Loucy (cell line): ENCODE results near the gene RAPGEF5.

ENCODE experiments used
- EZH2phosphoT487 ChIP-seq: fragments of 200-600 bp; IDR thresholded peaks from 2 replicates; pipeline ENCODE4 v1.6.1; 2018; ENCODE audit warnings: antibody characterized with exemption, mild to moderate bottlenecking, moderate library complexity, borderline replicate concordance
- TF ChIP-seq, protein P1 (sequence below): fragments of 200-600 bp; sonication (generic); conservative IDR thresholded peaks from 2 replicates; pipeline ENCODE4 v1.5.1; 2014; ENCODE audit warnings: mild to moderate bottlenecking, antibody characterized with exemption, low read length

GRCh38 chr7:22287412-22287811, 69.5 kb downstream of the RAPGEF5 start:
- TF ChIP-seq, protein P1, sequence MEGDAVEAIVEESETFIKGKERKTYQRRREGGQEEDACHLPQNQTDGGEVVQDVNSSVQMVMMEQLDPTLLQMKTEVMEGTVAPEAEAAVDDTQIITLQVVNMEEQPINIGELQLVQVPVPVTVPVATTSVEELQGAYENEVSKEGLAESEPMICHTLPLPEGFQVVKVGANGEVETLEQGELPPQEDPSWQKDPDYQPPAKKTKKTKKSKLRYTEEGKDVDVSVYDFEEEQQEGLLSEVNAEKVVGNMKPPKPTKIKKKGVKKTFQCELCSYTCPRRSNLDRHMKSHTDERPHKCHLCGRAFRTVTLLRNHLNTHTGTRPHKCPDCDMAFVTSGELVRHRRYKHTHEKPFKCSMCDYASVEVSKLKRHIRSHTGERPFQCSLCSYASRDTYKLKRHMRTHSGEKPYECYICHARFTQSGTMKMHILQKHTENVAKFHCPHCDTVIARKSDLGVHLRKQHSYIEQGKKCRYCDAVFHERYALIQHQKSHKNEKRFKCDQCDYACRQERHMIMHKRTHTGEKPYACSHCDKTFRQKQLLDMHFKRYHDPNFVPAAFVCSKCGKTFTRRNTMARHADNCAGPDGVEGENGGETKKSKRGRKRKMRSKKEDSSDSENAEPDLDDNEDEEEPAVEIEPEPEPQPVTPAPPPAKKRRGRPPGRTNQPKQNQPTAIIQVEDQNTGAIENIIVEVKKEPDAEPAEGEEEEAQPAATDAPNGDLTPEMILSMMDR = no peak
- TF ChIP-seq EZH2phosphoT487 = no peak
